ENCODE results near the gene MYMK. TPM values are rescaled to one million over a fixed set of nuclear protein-coding genes. Genes with fewer than 3 reads are reported as not detected.
A peak's percentile ranks its signal among the peaks of the same experiment; 100 is the strongest.

Gene MYMK
- total and polyA plus RNA-seq, 8 donors = not detected

DNA sequence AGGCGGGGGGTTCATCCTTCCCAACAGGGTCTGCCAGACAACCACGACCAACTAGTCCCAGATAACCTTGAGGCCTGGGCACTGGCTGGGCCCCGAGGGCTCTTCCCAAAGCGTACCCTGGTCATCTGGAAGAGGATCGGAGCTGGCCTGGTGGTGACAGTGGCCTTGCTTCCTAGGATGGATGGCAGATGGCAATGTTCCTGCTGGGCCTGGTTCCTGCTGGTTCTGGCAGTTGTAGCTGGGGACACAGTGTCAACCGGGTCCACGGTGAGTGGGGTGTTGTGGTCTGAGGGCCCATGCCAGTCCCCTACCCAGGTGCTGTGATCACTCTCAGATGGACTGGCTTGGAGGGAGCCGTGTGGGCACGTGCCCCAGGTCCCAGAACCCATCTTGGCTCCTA is 11.8 kb upstream of the MYMK start:
- Histone ChIP-seq H3K4me3 (no peak overlapping the region), H3K36me3 (peaks cover 0 to 11% (median 0%) of the 10 kb centered on the region in 4 donors), H3K27me3 (peaks cover 0 to 75% (median 21%) of the 10 kb centered on the region in 3 donors), H3K27ac (no peak overlapping the region), H3K4me1 (peaks cover 12 to 48% (median 37%) of the 10 kb centered on the region in 4 donors), H3K9me3 (no peaks in the 10 kb centered on the region)
- WGBS, 5 donors = 83 to 94% (median 93%) methylated on average over 9 of the region's 9 CpGs
- no peak for DNase-seq
- no peak for TF ChIP-seq POLR2AphosphoS5 (IDR thresholded peaks at IDR 0.05)
- intact Hi-C loops (cut with DNase I; ENCODE audit: low total_unique reads) = loop anchor here (10.0 kb wide), 1 partner anchor 188 kb away; no protein-coding TSS in a partner anchor

GRCh38 chr9:133536080-133536479 is 11.3 kb upstream of the MYMK start:
- no peak overlapping the region for H3K4me3 ChIP-seq
- H3K4me1 ChIP-seq = peaks cover 12 to 48% (median 37%) of the 10 kb centered on the region in 4 donors
- H3K27ac ChIP-seq = no peak overlapping the region
- TF ChIP-seq EP300 (IDR thresholded peaks at IDR 0.05) (no peak), CTCF (IDR thresholded peaks at IDR 0.05) (no peak), POLR2AphosphoS5 (IDR thresholded peaks at IDR 0.05) (no peak), POLR2A (IDR thresholded peaks at IDR 0.05) (no peak)
- 74 to 85% (median 84%) methylated on average over 9 to 11 of the region's 11 CpGs for WGBS, 5 donors
- H3K27me3 ChIP-seq = peaks cover 0 to 75% (median 21%) of the 10 kb centered on the region in 3 donors
- DNase-seq = no peak
- intact Hi-C loops (cut with DNase I; ENCODE audit: low total_unique reads) = loop anchor here (10.0 kb wide), 1 partner anchor 189 kb away; no protein-coding TSS in a partner anchor
- H3K36me3 ChIP-seq = peaks cover 0 to 6% (median 0%) of the 10 kb centered on the region in 4 donors
- H3K9me3 ChIP-seq = no peaks in the 10 kb centered on the region

DNA sequence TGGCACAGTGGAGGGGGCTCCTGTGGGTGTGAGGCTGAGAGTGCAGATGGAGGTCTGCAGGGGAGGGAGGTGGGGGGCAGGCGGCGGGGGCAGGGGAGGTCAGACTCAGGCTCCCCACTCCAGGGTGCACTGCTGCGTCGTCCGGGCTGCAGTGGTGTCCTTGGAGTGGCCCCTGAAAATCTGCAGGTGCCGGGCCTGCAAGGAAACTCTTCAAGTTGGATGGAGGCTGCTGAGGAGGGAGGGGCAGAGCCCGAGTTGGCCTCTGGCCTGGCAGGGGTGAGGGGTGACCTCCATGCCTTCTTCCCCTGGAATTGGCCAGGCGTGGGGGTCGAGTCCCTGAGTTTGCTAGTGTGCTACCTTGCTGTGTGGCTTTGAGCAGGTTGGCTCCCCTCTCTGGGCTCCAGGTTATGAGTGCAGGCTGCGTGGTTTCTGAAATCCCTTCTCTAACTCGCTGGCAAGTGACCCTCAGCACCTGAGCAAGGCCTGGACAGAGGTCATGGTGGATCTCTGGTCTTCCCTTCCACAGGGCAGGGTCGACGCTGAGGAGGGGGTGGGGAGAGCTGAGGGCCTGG is 10.6 kb upstream of the MYMK start:
- H3K9me3 ChIP-seq = no peaks in the 10 kb centered on the region
- H3K4me1 ChIP-seq = peaks cover 12 to 48% (median 37%) of the 10 kb centered on the region in 4 donors
- H3K27ac ChIP-seq = peak overlapping the region in 1 of 5 donors; percentile 66
- peak overlapping the region; percentile 42 to 46 (median 45) for H3K4me3 ChIP-seq
- H3K27me3 ChIP-seq = peaks cover 0 to 74% (median 21%) of the 10 kb centered on the region in 3 donors
- intact Hi-C loops (cut with DNase I; ENCODE audit: low total_unique reads) = loop anchor here (10.0 kb wide), 1 partner anchor 189 kb away; no protein-coding TSS in a partner anchor
- WGBS, 5 donors = 37 to 74% (median 61%) methylated on average over 7 to 13 of the region's 13 CpGs
- no peak for DNase-seq
- no peak for TF ChIP-seq EP300 (IDR thresholded peaks at IDR 0.05)
- TF ChIP-seq POLR2A (IDR thresholded peaks at IDR 0.05) = no peak
- no peak for TF ChIP-seq CTCF (IDR thresholded peaks at IDR 0.05)
- TF ChIP-seq POLR2AphosphoS5 (IDR thresholded peaks at IDR 0.05) = no peak
- H3K36me3 ChIP-seq = no peaks in the 10 kb centered on the region

GRCh38 chr9:133534346-133535291 is 9.9 kb upstream of the MYMK start, which contains the start of gene ADAMTSL2:
TSS of gene ADAMTSL2 (plus strand) at chr9:133534704. CDS start at chr9:133536713, 2,009 bp downstream.
- peak within 1 kb of the TSS in 4 of 5 donors; percentile 4 to 66 (median 47) for H3K27ac ChIP-seq
- H3K4me1 ChIP-seq = peaks cover 12 to 41% (median 33%) of the 10 kb centered on the region in 4 donors
- TF ChIP-seq EP300 (IDR thresholded peaks at IDR 0.05) = no peak
- TF ChIP-seq POLR2AphosphoS5 (IDR thresholded peaks at IDR 0.05) = peak in 1 of 3 donors; percentile 10
- no peaks in the 10 kb centered on the region for H3K9me3 ChIP-seq
- H3K27me3 ChIP-seq = peaks cover 0 to 66% (median 21%) of the 10 kb centered on the region in 3 donors
- DNase-seq = peak; percentile 73 to 91
- peak within 1 kb of the TSS; percentile 42 to 46 (median 45) for H3K4me3 ChIP-seq
- no peaks in the 10 kb centered on the region for H3K36me3 ChIP-seq
- intact Hi-C loops (cut with DNase I; ENCODE audit: low total_unique reads) = loop anchor here (10.0 kb wide), 1 partner anchor 190 kb away; no protein-coding TSS in a partner anchor
- 1 to 6% (median 3%) methylated on average over 12 to 67 of the region's 70 CpGs for WGBS, 5 donors

DNA sequence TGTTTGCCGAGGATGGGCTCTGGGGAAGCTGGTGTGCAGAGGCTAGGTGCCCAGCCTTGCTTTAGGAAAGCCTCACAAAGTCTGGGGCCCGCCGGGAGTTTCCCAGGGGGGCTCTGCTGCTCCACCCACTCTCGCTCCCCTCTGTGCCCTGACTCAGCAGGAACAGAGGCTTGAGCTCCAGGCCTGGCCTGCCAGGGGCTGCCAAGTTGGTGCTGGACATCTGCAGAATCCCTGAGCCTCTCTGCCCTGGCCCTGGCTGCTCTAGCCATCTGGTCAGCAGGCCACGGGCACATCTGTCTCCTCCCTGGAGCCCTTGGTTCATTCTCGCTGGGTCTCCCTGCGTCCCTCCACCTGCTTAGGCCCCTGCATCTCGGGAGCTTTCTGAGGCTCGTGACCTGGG is 9.1 kb upstream of the MYMK start:
- WGBS, 5 donors = 36 to 63% (median 55%) methylated on average over 7 to 9 of the region's 9 CpGs
- Histone ChIP-seq H3K27me3 (peaks cover 0 to 60% (median 26%) of the 10 kb centered on the region in 3 donors), H3K4me1 (peaks cover 12 to 34% (median 27%) of the 10 kb centered on the region in 4 donors), H3K36me3 (no peaks in the 10 kb centered on the region), H3K27ac (peak overlapping the region in 3 of 5 donors; percentile 30 to 66 (median 64)), H3K9me3 (no peaks in the 10 kb centered on the region), H3K4me3 (peak overlapping the region; percentile 42 to 46 (median 45))
- intact Hi-C loops (cut with DNase I; ENCODE audit: low total_unique reads) = loop anchor here (10.0 kb wide), 1 partner anchor 191 kb away; no protein-coding TSS in a partner anchor
- TF ChIP-seq POLR2A (IDR thresholded peaks at IDR 0.05) (no peak), POLR2AphosphoS5 (IDR thresholded peaks at IDR 0.05) (no peak), EP300 (IDR thresholded peaks at IDR 0.05) (no peak), CTCF (IDR thresholded peaks at IDR 0.05) (no peak)
- peak in 1 of 2 donors; percentile 56 for DNase-seq

Measured in stomach (tissue), 9 donors.